ENCODE results near the gene EFCAB7. TPM values are rescaled to one million over a fixed set of nuclear protein-coding genes. Genes with fewer than 3 reads are reported as not detected.

EFCAB7 gene
- total and polyA plus RNA-seq, 2 experiments from 2014 or later = 4.2 to 4.9 TPM

DNA sequence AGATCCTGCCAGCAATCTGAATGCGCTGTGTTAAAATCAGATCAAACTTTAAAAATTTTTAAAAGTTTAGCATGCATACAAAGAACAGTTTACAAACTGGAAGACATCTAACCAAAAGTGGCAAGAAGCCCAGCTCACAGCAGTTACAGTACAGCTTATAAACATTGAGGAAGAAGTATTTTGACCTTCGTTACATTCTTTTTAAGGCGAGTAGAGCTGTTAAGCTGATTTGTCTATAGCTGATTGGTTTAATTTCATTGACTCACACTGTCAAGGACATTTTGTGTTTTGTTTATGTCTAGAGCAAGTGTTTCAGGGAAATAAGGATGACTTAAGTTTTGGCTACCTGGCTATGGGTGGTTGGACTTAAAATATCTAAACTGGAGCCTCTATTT, 66.8 kb downstream of the EFCAB7 start:
- Histone ChIP-seq H2AFZ (no peak overlapping the region), H3K27ac (ENCODE audit: low read depth) (no peak overlapping the region), H3K36me3 (ENCODE audit: insufficient read depth) (no peaks in the 10 kb centered on the region), H3K27me3 (ENCODE audit: insufficient read depth) (peaks cover 10% of the 10 kb centered on the region; the same call in 1 of the 2 replicates), H3K9me2 (ENCODE audit: insufficient read depth) (no peaks in the 10 kb centered on the region), H3K4me2 (no peak overlapping the region), H4K20me1 (replicated peaks; ENCODE audit: insufficient read depth) (no peaks in the 10 kb centered on the region), H3F3A (replicated peaks; ENCODE audit: low read depth) (0 out of 2 replicates have a peak, but pooled peaks cover 3% of the 10 kb centered on the region), H3K4me1 (ENCODE audit: insufficient read depth) (peaks cover 6% of the 10 kb centered on the region), H3K4me3 (no peak overlapping the region), H3K79me2 (replicated peaks; ENCODE audit: insufficient read depth) (peaks cover 4% of the 10 kb centered on the region; the same call in 1 of the 2 replicates)
- DNase-seq (ENCODE audit: low spot score) = no peak
- Mint-ChIP-seq H3K27ac (no peak overlapping the region), H3K4me1 (peaks cover 3% of the 10 kb centered on the region; the same call in 2 of the 3 replicates), H3K27me3 (ENCODE audit: insufficient read depth, low read depth, poor library complexity) (peaks cover 11% of the 10 kb centered on the region), H3K36me3 (ENCODE audit: low read depth) (no peaks in the 10 kb centered on the region; the same call in 2 of the 3 replicates), H3K9me3 (no peaks in the 10 kb centered on the region), H3K4me3 (no peak overlapping the region)
- TF ChIP-seq CREB1 (CRISPR knock-in tag; IDR thresholded peaks at IDR 0.05; ENCODE audit: low read depth) = no peak
- TF ChIP-seq, protein P1, sequence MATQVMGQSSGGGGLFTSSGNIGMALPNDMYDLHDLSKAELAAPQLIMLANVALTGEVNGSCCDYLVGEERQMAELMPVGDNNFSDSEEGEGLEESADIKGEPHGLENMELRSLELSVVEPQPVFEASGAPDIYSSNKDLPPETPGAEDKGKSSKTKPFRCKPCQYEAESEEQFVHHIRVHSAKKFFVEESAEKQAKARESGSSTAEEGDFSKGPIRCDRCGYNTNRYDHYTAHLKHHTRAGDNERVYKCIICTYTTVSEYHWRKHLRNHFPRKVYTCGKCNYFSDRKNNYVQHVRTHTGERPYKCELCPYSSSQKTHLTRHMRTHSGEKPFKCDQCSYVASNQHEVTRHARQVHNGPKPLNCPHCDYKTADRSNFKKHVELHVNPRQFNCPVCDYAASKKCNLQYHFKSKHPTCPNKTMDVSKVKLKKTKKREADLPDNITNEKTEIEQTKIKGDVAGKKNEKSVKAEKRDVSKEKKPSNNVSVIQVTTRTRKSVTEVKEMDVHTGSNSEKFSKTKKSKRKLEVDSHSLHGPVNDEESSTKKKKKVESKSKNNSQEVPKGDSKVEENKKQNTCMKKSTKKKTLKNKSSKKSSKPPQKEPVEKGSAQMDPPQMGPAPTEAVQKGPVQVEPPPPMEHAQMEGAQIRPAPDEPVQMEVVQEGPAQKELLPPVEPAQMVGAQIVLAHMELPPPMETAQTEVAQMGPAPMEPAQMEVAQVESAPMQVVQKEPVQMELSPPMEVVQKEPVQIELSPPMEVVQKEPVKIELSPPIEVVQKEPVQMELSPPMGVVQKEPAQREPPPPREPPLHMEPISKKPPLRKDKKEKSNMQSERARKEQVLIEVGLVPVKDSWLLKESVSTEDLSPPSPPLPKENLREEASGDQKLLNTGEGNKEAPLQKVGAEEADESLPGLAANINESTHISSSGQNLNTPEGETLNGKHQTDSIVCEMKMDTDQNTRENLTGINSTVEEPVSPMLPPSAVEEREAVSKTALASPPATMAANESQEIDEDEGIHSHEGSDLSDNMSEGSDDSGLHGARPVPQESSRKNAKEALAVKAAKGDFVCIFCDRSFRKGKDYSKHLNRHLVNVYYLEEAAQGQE (IDR thresholded peaks at IDR 0.05; ENCODE audit: unreplicated experiment) = no peak
- TF ChIP-seq, protein P2, sequence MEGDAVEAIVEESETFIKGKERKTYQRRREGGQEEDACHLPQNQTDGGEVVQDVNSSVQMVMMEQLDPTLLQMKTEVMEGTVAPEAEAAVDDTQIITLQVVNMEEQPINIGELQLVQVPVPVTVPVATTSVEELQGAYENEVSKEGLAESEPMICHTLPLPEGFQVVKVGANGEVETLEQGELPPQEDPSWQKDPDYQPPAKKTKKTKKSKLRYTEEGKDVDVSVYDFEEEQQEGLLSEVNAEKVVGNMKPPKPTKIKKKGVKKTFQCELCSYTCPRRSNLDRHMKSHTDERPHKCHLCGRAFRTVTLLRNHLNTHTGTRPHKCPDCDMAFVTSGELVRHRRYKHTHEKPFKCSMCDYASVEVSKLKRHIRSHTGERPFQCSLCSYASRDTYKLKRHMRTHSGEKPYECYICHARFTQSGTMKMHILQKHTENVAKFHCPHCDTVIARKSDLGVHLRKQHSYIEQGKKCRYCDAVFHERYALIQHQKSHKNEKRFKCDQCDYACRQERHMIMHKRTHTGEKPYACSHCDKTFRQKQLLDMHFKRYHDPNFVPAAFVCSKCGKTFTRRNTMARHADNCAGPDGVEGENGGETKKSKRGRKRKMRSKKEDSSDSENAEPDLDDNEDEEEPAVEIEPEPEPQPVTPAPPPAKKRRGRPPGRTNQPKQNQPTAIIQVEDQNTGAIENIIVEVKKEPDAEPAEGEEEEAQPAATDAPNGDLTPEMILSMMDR (conservative IDR thresholded peaks at IDR 0.05; ENCODE audit: low read depth in 2 of 2) = no peak
- TF ChIP-seq ZNF114 (CRISPR knock-in tag; IDR thresholded peaks at IDR 0.05) = no peak
- TF ChIP-seq ZNF331 (CRISPR knock-in tag; IDR thresholded peaks at IDR 0.05; ENCODE audit: low read depth) = no peak
- TF ChIP-seq JUNB (IDR thresholded peaks at IDR 0.05; ENCODE audit: unreplicated experiment) = no peak
- TF ChIP-seq EZH2 (IDR thresholded peaks at IDR 0.05; ENCODE audit: low read depth, unreplicated experiment) = no peak
- no peak for TF ChIP-seq STAT1 (IDR thresholded peaks at IDR 0.05; ENCODE audit: unreplicated experiment)
- no peak for TF ChIP-seq EZH2phosphoT487 (IDR thresholded peaks at IDR 0.05; ENCODE audit: unreplicated experiment)
- TF ChIP-seq, protein P3, sequence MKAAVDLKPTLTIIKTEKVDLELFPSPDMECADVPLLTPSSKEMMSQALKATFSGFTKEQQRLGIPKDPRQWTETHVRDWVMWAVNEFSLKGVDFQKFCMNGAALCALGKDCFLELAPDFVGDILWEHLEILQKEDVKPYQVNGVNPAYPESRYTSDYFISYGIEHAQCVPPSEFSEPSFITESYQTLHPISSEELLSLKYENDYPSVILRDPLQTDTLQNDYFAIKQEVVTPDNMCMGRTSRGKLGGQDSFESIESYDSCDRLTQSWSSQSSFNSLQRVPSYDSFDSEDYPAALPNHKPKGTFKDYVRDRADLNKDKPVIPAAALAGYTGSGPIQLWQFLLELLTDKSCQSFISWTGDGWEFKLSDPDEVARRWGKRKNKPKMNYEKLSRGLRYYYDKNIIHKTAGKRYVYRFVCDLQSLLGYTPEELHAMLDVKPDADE (IDR thresholded peaks at IDR 0.05) = no peak
- TF ChIP-seq, protein P4, sequence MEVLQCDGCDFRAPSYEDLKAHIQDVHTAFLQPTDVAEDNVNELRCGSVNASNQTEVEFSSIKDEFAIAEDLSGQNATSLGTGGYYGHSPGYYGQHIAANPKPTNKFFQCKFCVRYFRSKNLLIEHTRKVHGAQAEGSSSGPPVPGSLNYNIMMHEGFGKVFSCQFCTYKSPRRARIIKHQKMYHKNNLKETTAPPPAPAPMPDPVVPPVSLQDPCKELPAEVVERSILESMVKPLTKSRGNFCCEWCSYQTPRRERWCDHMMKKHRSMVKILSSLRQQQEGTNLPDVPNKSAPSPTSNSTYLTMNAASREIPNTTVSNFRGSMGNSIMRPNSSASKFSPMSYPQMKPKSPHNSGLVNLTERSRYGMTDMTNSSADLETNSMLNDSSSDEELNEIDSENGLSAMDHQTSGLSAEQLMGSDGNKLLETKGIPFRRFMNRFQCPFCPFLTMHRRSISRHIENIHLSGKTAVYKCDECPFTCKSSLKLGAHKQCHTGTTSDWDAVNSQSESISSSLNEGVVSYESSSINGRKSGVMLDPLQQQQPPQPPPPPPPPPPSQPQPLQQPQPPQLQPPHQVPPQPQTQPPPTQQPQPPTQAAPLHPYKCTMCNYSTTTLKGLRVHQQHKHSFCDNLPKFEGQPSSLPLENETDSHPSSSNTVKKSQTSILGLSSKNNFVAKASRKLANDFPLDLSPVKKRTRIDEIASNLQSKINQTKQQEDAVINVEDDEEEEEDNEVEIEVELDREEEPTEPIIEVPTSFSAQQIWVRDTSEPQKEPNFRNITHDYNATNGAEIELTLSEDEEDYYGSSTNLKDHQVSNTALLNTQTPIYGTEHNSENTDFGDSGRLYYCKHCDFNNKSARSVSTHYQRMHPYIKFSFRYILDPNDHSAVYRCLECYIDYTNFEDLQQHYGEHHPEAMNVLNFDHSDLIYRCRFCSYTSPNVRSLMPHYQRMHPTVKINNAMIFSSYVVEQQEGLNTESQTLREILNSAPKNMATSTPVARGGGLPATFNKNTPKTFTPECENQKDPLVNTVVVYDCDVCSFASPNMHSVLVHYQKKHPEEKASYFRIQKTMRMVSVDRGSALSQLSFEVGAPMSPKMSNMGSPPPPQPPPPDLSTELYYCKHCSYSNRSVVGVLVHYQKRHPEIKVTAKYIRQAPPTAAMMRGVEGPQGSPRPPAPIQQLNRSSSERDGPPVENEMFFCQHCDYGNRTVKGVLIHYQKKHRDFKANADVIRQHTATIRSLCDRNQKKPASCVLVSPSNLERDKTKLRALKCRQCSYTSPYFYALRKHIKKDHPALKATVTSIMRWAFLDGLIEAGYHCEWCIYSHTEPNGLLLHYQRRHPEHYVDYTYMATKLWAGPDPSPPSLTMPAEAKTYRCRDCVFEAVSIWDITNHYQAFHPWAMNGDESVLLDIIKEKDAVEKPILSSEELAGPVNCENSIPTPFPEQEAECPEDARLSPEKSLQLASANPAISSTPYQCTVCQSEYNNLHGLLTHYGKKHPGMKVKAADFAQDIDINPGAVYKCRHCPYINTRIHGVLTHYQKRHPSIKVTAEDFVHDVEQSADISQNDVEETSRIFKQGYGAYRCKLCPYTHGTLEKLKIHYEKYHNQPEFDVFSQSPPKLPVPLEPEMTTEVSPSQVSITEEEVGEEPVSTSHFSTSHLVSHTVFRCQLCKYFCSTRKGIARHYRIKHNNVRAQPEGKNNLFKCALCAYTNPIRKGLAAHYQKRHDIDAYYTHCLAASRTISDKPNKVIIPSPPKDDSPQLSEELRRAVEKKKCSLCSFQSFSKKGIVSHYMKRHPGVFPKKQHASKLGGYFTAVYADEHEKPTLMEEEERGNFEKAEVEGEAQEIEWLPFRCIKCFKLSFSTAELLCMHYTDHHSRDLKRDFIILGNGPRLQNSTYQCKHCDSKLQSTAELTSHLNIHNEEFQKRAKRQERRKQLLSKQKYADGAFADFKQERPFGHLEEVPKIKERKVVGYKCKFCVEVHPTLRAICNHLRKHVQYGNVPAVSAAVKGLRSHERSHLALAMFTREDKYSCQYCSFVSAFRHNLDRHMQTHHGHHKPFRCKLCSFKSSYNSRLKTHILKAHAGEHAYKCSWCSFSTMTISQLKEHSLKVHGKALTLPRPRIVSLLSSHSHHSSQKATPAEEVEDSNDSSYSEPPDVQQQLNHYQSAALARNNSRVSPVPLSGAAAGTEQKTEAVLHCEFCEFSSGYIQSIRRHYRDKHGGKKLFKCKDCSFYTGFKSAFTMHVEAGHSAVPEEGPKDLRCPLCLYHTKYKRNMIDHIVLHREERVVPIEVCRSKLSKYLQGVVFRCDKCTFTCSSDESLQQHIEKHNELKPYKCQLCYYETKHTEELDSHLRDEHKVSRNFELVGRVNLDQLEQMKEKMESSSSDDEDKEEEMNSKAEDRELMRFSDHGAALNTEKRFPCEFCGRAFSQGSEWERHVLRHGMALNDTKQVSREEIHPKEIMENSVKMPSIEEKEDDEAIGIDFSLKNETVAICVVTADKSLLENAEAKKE (CRISPR knock-in tag; IDR thresholded peaks at IDR 0.05) = no peak
- TF ChIP-seq POLR2AphosphoS5 (IDR thresholded peaks at IDR 0.05; ENCODE audit: low read depth) = no peak
- no peak for ATAC-seq

Data from GM23338 (cell line).